Chondrocyte (in vitro differentiated cells): ENCODE results near the gene GSK3B. TPM values are rescaled to one million over a fixed set of nuclear protein-coding genes. Genes with fewer than 3 reads are reported as not detected.
A peak's percentile ranks its signal among the peaks of the same experiment; 100 is the strongest.
"Not testable (repeated sequence)": the region's sequence is repeated elsewhere in the genome, so short reads cannot be mapped to it uniquely, and the experiment has no call there.

Experiments
- DNase-seq: peaks from one replicate; pipeline ENCODE4 v3.0.0; 2021; ENCODE audit warnings: mixed read lengths, low spot score
- H3K27ac Mint-ChIP-seq: one replicate; pipeline ENCODE4 v1.8.0; 2021; ENCODE audit warnings: mild to moderate bottlenecking, moderate library complexity, mixed read lengths; ENCODE audit not compliant: unreplicated experiment
- H3K27me3 Mint-ChIP-seq: 2 replicates; pipeline ENCODE4 v1.8.0; 2021; ENCODE audit warnings: low read depth, mixed read lengths
- H3K36me3 Mint-ChIP-seq: 2 replicates; pipeline ENCODE4 v1.8.0; 2021; ENCODE audit warnings: low read depth, mixed read lengths
- H3K4me1 Mint-ChIP-seq: 2 replicates; pipeline ENCODE4 v1.8.0; 2021; ENCODE audit warnings: low read depth, mild to moderate bottlenecking, mixed read lengths
- H3K4me3 Mint-ChIP-seq: one replicate; pipeline ENCODE4 v1.8.0; 2021; ENCODE audit warnings: mild to moderate bottlenecking, moderate library complexity, mixed read lengths; ENCODE audit not compliant: unreplicated experiment
- H3K9me3 Mint-ChIP-seq: 2 replicates; pipeline ENCODE4 v1.8.0; 2021; ENCODE audit warnings: low read depth, mixed read lengths
- total RNA-seq: library from RNA; stranded (reverse); gene quantifications from 3 replicates; pipeline ENCODE4 v1.2.1, GENCODE V29; 2021
- TF ChIP-seq, protein P1 (sequence below): fragments of 200-600 bp; sonication (generic); IDR thresholded peaks from 2 replicates; pipeline ENCODE4 v1.5.0; 2021; ENCODE audit warnings: antibody characterized with exemption, mild to moderate bottlenecking, moderate library complexity

GSK3B gene
- total RNA-seq, 1 donor from 2014 or later: 73.0 TPM

DNA sequence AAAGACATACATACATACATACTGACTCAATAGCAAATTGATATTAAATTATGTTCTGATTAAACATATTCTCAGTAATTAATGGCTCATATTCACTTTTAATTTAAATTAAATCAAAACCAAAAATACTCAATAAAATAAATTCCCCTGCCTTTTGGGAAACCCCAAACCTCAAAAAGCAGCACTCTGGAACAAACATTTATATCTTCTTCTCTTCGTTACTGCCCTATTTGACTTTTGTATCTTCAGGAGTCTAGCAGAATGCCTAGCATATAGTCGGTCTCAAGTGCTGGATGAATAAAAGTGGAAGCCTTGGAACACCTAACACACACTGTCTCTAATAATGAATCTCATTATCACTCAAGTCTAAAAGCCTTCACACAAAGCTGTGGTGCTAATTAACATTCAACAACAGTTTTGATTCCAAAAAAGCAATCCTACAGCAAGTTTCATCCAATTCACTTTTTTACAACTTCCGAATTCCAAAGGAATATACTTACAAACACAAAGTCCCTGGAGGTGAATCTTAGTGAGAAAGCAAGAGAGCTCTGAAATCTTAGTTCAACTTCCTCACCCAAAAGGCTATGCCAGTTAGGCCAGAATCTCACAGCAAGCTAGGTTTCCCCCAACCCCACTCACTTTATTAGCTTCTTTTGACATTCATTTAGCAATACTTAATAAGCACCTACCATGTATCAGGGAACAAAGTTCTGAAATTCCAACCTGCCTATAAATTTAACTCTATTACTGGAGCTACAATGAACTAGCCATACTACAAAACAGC is 35.0 kb downstream of the GSK3B start:
- no peak for DNase-seq
- Mint-ChIP-seq H3K4me1 (peaks cover 16% of the 10 kb centered on the region), H3K36me3 (no peaks in the 10 kb centered on the region), H3K9me3 (no peaks in the 10 kb centered on the region), H3K27ac (no peak overlapping the region), H3K27me3 (no peaks in the 10 kb centered on the region), H3K4me3 (no peak overlapping the region)
- TF ChIP-seq, protein P1, sequence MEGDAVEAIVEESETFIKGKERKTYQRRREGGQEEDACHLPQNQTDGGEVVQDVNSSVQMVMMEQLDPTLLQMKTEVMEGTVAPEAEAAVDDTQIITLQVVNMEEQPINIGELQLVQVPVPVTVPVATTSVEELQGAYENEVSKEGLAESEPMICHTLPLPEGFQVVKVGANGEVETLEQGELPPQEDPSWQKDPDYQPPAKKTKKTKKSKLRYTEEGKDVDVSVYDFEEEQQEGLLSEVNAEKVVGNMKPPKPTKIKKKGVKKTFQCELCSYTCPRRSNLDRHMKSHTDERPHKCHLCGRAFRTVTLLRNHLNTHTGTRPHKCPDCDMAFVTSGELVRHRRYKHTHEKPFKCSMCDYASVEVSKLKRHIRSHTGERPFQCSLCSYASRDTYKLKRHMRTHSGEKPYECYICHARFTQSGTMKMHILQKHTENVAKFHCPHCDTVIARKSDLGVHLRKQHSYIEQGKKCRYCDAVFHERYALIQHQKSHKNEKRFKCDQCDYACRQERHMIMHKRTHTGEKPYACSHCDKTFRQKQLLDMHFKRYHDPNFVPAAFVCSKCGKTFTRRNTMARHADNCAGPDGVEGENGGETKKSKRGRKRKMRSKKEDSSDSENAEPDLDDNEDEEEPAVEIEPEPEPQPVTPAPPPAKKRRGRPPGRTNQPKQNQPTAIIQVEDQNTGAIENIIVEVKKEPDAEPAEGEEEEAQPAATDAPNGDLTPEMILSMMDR: no peak

DNA sequence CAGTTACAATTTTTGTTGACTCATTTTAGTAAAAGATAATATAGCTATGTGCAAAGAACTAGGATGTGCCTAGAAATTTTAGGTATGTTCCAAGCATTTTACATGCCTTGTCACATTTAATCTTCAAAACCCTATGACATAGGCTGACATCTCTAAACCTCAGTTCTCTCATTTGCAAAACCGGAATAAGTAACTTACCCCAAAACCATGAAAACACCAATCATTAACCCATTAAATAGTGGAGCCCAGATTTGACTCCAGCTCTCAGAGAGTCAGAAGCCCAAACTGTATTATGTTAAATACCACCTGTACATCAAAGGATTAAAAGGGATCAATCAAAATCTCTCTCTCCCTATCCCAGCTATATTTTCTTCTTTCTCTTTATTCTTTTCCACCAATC is 36.6 kb downstream of the GSK3B start:
- H3K4me3 Mint-ChIP-seq: no peak overlapping the region
- no peak overlapping the region for H3K27ac Mint-ChIP-seq
- H3K36me3 Mint-ChIP-seq: no peaks in the 10 kb centered on the region
- H3K27me3 Mint-ChIP-seq: no peaks in the 10 kb centered on the region
- peaks cover 21% of the 10 kb centered on the region for H3K4me1 Mint-ChIP-seq
- no peak for DNase-seq
- no peaks in the 10 kb centered on the region for H3K9me3 Mint-ChIP-seq
- TF ChIP-seq, protein P1: no peak

DNA sequence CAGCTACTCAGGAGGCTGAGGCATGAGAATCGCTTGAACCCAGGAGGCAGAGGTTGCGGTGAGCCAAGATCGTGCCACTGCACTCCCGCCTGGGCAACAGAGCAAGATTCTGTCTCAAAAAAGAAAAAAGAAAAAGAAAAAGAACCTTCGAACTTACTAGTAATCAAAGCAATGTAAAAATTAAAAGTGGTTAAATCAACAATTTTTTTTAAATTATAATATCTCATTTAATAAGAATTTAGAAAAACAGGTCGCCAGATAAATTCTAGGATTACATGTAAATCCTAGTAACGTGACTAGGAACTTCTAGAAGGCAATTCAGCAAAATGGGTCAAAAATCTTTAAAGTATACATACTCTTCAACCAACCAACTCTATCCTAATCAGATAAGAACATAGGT is 37.2 kb downstream of the GSK3B start:
- Mint-ChIP-seq H3K4me1 (peaks cover 27% of the 10 kb centered on the region), H3K4me3 (no peak overlapping the region), H3K9me3 (no peaks in the 10 kb centered on the region), H3K27me3 (no peaks in the 10 kb centered on the region), H3K27ac (no peak overlapping the region), H3K36me3 (no peaks in the 10 kb centered on the region)
- no peak for DNase-seq
- TF ChIP-seq, protein P1: no peak

DNA sequence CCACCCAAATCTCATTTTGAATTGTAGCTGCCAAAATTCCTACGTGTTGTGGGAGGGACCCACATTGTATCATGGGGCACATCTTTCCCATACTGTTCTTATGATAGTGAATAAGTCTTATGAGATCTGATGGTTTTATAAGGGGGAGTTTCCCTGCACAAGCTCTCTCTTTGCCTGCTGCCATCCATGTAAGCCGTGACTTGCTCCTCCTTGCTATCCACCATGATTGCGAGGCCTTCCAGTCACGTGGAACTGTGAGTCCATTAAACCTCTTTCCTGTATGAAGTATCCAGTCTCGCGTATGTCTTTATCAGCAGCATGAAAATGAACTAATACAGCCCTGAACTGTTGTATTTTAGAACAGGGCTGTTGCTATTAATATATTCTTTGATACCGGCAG is 40.6 kb downstream of the GSK3B start:
- H3K9me3 Mint-ChIP-seq, H3K27me3 Mint-ChIP-seq, H3K27ac Mint-ChIP-seq, DNase-seq, H3K4me3 Mint-ChIP-seq, H3K36me3 Mint-ChIP-seq: not testable (repeated sequence)
- H3K4me1 Mint-ChIP-seq: peaks cover 50% of the 10 kb centered on the region

DNA sequence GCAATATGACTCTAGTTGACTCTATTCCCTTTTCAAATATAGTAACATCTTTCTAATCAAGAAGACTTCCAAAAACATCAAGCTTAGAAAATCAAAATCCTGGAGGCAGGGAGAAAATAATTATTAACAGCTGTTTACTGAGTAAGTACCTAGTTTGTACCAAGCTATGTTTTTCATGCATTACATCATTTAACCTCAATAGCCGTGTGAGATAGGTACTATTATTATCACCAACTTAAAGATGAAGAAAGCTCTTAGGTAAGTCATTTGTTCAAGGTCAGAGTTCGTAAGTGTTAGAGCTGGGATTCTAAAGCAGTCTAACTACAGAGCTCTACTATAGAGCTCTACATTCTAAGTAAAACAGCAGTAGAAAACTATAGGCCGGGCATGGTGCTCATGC is 41.6 kb downstream of the GSK3B start:
- Mint-ChIP-seq H3K27me3 (no peaks in the 10 kb centered on the region), H3K27ac (no peak overlapping the region), H3K4me1 (peaks cover 58% of the 10 kb centered on the region), H3K4me3 (no peak overlapping the region), H3K9me3 (no peaks in the 10 kb centered on the region), H3K36me3 (no peaks in the 10 kb centered on the region)
- DNase-seq: no peak
- TF ChIP-seq, protein P1: no peak

DNA sequence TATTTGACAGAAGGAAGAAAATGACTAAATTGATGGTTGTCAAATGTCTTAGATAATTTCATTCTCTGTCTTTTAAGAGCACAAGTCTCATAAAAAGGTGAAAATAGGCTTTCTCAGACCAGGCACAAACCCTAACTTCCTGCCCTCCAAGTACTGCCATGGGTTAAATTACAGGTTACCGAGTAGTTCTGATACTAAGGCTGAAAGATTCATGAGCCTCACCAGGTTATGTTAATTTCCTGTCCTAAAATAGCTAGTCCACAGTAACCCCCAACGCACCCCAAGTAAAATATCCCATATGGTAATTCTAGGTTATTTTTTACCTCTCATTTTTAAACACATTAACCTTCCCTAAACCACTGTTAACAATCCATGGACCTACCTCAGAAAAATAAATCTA is 42.0 kb downstream of the GSK3B start:
- Mint-ChIP-seq H3K27me3 (no peaks in the 10 kb centered on the region), H3K36me3 (no peaks in the 10 kb centered on the region), H3K9me3 (no peaks in the 10 kb centered on the region), H3K4me3 (no peak overlapping the region), H3K27ac (no peak overlapping the region), H3K4me1 (peaks cover 61% of the 10 kb centered on the region)
- no peak for DNase-seq
- TF ChIP-seq, protein P1: no peak

DNA sequence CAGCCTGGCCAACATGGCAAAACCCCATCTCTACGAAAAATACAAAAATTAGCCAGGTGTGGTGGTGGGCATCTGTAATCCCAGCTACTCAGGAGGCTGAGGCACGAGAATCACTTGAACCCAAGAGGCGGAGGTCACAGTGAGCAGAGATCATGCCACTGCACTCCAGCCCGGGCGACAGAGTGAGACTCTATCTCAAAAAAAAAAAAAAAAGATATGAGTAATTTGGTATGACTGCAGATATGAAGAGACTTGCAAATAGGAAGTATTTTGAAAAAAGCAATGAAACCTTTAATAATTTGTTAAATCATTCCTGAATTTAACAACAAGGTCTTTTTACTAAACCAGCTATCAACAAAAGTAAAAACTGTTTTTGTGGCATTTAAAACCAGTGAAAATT is 42.7 kb downstream of the GSK3B start:
- Mint-ChIP-seq H3K27ac (peak overlapping the region; percentile 82), H3K4me1 (peaks cover 67% of the 10 kb centered on the region)
- H3K9me3 Mint-ChIP-seq, H3K4me3 Mint-ChIP-seq, H3K36me3 Mint-ChIP-seq, DNase-seq, H3K27me3 Mint-ChIP-seq: not testable (repeated sequence)
